ENCODE data around the gene PTPRD. TPM values are rescaled to one million over a fixed set of nuclear protein-coding genes. Genes with fewer than 3 reads are reported as not detected.

The PTPRD gene
- total RNA-seq, 1 donor from 2014 or later = 0.05 TPM

DNA sequence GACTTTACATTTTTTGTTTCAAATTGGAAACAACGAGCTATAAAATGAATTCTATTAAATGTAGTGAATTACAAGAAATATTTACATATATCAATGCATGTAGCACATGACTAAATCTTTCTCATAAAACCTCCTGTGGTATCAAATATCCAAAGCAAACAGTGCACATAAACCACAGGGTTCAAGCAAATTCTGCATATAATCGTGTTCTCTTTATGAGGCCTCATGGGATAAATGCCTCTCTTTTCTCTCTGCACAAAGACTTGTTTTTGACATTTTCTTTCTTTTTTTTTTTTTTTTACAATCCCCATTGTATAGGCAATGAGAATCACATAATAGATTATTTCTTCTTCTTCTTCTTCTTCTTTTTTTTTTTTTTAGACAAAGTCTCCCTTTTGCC, 1696.0 kb downstream of the PTPRD start:
- no peaks in the 10 kb centered on the region for H3K4me1 Mint-ChIP-seq (ENCODE audit: low read depth)
- no peak for DNase-seq (ENCODE audit: low spot score)
- H3K9me3 Mint-ChIP-seq = no peaks in the 10 kb centered on the region
- no peak overlapping the region for H3K4me3 Mint-ChIP-seq
- H3K36me3 Mint-ChIP-seq (ENCODE audit: low read depth) = no peaks in the 10 kb centered on the region
- H3K27ac Mint-ChIP-seq = no peak overlapping the region
- H3K27me3 Mint-ChIP-seq (ENCODE audit: insufficient read depth) = no peaks in the 10 kb centered on the region
- intact Hi-C loops (cut with micrococcal nuclease) = no loop called here

DNA sequence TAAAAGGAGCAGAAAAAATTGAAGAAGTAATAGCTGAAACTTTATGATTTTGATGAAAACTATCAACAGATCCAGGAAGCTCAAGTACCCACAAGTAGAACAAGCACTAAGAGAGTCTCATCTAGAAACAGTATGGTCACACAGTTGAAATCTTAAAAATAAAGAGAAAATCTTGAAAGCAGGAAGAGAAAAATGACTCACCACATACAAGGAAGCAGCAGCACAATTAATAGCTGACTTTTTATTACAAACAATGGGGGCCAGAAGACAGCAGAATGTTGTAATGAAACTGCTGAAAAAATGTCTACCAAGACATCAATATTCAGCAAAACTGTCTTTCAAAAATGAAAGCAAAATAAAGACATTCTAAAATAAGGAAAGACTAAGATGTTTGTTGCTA, 1704.9 kb downstream of the PTPRD start:
- intact Hi-C loops (cut with micrococcal nuclease) = no loop called here
- Mint-ChIP-seq H3K9me3 (no peaks in the 10 kb centered on the region), H3K4me3 (no peak overlapping the region), H3K36me3 (ENCODE audit: low read depth) (no peaks in the 10 kb centered on the region), H3K4me1 (ENCODE audit: low read depth) (no peaks in the 10 kb centered on the region), H3K27me3 (ENCODE audit: insufficient read depth) (no peaks in the 10 kb centered on the region), H3K27ac (no peak overlapping the region)
- DNase-seq (ENCODE audit: low spot score) = no peak

DNA sequence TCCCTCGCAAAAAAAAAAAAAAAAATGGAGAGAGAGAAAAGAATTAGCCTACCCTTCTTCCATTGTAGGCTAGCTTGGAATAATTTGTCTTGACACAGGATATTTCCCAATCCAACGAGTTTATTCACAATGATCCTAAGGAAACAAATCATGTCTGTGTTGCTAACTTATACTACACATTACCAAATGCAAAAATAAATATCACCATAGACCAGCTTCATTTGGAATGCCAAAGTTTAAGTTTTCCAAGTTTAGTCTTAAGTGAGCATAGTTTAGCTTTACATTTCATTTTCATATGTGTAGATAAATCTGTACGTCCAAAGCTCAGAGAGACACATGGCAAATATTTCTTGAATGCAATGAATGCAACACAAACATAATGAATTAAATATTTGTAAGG, 1707.1 kb downstream of the PTPRD start:
- H3K36me3 Mint-ChIP-seq (ENCODE audit: low read depth) = no peaks in the 10 kb centered on the region
- no peaks in the 10 kb centered on the region for H3K27me3 Mint-ChIP-seq (ENCODE audit: insufficient read depth)
- H3K4me1 Mint-ChIP-seq (ENCODE audit: low read depth) = no peaks in the 10 kb centered on the region
- H3K4me3 Mint-ChIP-seq = no peak overlapping the region
- DNase-seq (ENCODE audit: low spot score) = no peak
- intact Hi-C loops (cut with micrococcal nuclease) = no loop called here
- no peak overlapping the region for H3K27ac Mint-ChIP-seq
- no peaks in the 10 kb centered on the region for H3K9me3 Mint-ChIP-seq

DNA sequence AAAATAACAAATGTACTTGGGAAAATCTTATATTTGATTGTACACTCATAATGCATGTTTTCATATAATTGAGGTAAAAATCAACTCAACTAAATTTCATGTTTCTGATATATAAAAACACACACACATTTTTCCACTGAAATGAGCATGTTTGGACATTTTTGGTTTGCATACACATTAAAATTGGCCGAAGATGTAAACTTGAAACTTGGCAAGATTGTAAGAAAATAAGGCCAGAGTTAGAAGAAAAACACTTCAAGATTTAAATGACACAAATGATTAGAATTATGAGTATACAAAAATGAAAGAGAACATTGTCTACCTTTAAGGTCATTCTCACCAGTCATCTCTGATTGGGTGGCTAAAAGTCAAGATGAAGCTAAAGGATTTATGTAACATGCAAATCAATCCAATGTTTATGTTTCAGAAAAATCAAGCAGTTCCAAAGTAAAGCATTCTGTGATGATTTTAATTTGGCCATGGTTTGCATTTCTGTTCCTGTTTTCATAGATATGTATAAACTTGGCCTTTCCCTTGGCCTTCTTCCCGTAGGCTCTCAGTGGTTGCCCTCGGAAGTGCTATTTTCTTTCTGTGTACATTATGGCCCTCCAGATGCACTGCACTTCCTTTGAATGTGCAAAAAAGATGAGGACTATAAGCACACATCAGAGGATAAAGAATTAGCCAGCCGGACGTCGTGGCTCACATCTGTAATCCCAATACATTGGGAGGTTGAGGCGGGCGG, 1707.9 kb downstream of the PTPRD start:
- H3K4me1 Mint-ChIP-seq (ENCODE audit: low read depth) = no peaks in the 10 kb centered on the region
- intact Hi-C loops (cut with micrococcal nuclease) = no loop called here
- H3K27me3 Mint-ChIP-seq (ENCODE audit: insufficient read depth) = no peaks in the 10 kb centered on the region
- no peak overlapping the region for H3K4me3 Mint-ChIP-seq
- H3K9me3 Mint-ChIP-seq = no peaks in the 10 kb centered on the region
- no peaks in the 10 kb centered on the region for H3K36me3 Mint-ChIP-seq (ENCODE audit: low read depth)
- H3K27ac Mint-ChIP-seq = no peak overlapping the region
- no peak for DNase-seq (ENCODE audit: low spot score)

DNA sequence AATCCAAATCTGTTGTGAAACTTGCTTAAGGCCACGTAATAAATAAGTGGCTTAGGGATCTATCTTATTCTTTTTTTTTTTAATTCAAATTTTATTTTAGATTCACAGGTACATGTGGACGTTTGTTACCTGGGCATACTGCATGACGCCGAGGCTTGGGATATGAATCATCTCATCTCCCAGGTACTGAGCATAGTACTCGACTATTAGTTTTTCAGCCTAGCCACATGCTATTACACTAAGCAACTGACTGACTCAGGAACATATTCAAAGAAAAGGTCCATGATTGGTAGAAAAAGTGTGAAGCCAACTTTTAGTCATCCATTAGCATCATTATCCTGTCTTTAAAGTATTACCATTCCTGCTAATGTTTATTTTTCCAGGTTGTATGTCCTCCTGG, 1709.7 kb downstream of the PTPRD start:
- H3K4me3 Mint-ChIP-seq = no peak overlapping the region
- H3K27ac Mint-ChIP-seq = no peak overlapping the region
- DNase-seq (ENCODE audit: low spot score) = no peak
- H3K36me3 Mint-ChIP-seq (ENCODE audit: low read depth) = no peaks in the 10 kb centered on the region
- no peaks in the 10 kb centered on the region for H3K9me3 Mint-ChIP-seq
- H3K4me1 Mint-ChIP-seq (ENCODE audit: low read depth) = no peaks in the 10 kb centered on the region
- intact Hi-C loops (cut with micrococcal nuclease) = no loop called here
- H3K27me3 Mint-ChIP-seq (ENCODE audit: insufficient read depth) = no peaks in the 10 kb centered on the region

DNA sequence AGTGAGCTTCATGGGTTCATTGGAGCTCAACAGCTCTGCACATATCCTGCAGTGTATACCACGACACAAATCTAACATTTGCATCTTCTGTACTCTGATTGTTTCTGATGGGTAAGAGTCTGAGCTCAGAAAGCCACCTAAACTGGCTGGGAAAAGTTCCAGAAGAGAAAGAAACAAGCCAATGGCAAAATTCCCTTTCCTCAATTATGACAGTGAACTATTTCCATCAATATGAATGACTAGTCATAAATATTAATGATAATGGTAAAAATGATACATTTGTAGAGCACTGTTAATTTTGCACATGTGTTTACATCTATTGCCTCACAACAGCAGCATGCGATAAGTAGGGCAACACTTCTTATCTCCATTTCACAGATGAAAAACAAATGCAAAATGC, 1711.7 kb downstream of the PTPRD start:
- intact Hi-C loops (cut with micrococcal nuclease) = no loop called here
- no peaks in the 10 kb centered on the region for H3K36me3 Mint-ChIP-seq (ENCODE audit: low read depth)
- H3K27ac Mint-ChIP-seq = no peak overlapping the region
- no peaks in the 10 kb centered on the region for H3K9me3 Mint-ChIP-seq
- DNase-seq (ENCODE audit: low spot score) = no peak
- H3K4me1 Mint-ChIP-seq (ENCODE audit: low read depth) = no peaks in the 10 kb centered on the region
- no peak overlapping the region for H3K4me3 Mint-ChIP-seq
- H3K27me3 Mint-ChIP-seq (ENCODE audit: insufficient read depth) = no peaks in the 10 kb centered on the region

DNA sequence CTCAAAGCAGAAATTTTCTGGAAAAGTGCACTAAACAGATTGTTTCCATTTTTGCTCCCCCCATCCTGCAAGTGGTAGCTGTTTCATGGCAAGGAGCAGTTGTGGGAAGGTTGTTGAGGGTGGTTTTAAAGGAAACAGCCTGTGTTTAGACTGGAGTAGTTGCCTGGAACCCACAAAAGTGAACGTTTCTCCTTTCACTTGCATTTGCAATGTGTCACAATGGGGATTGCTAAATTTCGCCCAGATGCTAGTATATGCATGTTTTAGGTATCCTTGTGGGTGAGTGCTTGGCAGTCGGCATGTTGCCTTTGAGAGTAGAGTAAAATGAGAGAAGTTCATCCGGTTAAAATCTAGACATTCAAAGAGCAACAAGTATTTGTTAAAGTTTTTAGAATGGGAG, 1713.3 kb downstream of the PTPRD start:
- no peak overlapping the region for H3K27ac Mint-ChIP-seq
- H3K36me3 Mint-ChIP-seq (ENCODE audit: low read depth) = no peaks in the 10 kb centered on the region
- DNase-seq (ENCODE audit: low spot score) = no peak
- intact Hi-C loops (cut with micrococcal nuclease) = loop anchor here (5.0 to 10.0 kb wide), 2 partner anchors 485 to 1327 kb away; no protein-coding TSS in a partner anchor
- H3K4me1 Mint-ChIP-seq (ENCODE audit: low read depth) = no peaks in the 10 kb centered on the region
- H3K27me3 Mint-ChIP-seq (ENCODE audit: insufficient read depth) = no peaks in the 10 kb centered on the region
- H3K9me3 Mint-ChIP-seq = no peaks in the 10 kb centered on the region
- H3K4me3 Mint-ChIP-seq = no peak overlapping the region

DNA sequence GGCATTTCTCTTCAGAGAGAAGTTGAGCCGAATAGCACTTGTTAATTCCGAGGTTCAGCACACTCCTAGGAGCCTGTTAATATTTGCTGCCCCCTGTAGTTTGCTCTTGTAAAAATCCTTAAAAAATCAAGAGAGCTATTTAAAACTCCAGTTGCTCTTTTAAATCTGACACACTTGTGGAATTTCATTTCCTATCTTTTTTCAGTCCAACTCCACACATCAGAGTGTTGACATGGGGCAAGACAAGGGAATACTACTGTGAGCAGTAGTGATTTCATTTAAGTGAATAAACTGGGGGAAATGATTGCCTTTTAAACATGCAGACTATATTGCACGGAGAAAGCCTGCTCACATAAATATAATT, 1717.0 kb downstream of the PTPRD start:
- Mint-ChIP-seq H3K27ac (no peak overlapping the region), H3K9me3 (no peaks in the 10 kb centered on the region), H3K36me3 (ENCODE audit: low read depth) (no peaks in the 10 kb centered on the region), H3K4me3 (no peak overlapping the region), H3K27me3 (ENCODE audit: insufficient read depth) (no peaks in the 10 kb centered on the region), H3K4me1 (ENCODE audit: low read depth) (no peaks in the 10 kb centered on the region)
- intact Hi-C loops (cut with micrococcal nuclease) = loop anchor here (5.0 to 10.0 kb wide), 2 partner anchors 481 to 1324 kb away; no protein-coding TSS in a partner anchor
- DNase-seq (ENCODE audit: low spot score) = no peak

DNA sequence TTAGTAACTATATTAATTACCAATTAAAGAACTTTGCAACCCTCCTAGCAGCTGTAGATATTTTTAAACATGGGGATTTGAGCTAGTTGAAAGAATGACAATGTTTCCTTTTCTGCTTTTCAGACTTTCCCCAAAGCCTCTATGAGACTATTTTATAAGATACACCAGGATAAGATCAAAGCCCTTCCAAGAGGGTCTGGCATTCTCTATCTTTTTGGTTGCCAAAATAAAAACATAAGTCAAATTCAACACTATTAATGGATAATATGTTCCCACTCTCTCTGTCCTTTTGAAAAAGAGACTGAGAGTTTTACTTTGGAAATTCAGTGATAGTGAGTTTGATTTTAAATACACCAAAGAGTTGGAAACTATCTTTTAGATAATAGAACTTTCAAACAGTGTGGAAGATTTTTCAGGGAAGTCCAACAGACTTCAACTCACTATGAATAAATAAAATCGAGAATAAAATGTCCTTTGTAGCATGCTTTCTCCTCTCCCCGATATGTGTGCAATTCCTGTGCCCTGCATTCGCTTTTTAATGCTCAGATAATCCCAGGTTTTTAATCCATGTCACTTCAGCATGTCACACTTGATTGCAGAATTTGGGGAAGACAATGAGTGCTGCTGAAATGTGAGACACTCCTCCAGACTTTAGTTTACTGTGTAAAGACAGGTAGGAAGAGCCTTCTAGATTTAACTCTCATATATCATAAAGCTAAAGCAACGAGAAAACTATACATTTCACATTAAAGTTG, 1717.5 kb downstream of the PTPRD start:
- intact Hi-C loops (cut with micrococcal nuclease) = loop anchor here (5.0 to 10.0 kb wide), 2 partner anchors 480 to 1323 kb away; no protein-coding TSS in a partner anchor
- DNase-seq (ENCODE audit: low spot score) = no peak
- H3K4me3 Mint-ChIP-seq = no peak overlapping the region
- no peaks in the 10 kb centered on the region for H3K27me3 Mint-ChIP-seq (ENCODE audit: insufficient read depth)
- H3K36me3 Mint-ChIP-seq (ENCODE audit: low read depth) = no peaks in the 10 kb centered on the region
- H3K4me1 Mint-ChIP-seq (ENCODE audit: low read depth) = no peaks in the 10 kb centered on the region
- no peaks in the 10 kb centered on the region for H3K9me3 Mint-ChIP-seq
- H3K27ac Mint-ChIP-seq = no peak overlapping the region

DNA sequence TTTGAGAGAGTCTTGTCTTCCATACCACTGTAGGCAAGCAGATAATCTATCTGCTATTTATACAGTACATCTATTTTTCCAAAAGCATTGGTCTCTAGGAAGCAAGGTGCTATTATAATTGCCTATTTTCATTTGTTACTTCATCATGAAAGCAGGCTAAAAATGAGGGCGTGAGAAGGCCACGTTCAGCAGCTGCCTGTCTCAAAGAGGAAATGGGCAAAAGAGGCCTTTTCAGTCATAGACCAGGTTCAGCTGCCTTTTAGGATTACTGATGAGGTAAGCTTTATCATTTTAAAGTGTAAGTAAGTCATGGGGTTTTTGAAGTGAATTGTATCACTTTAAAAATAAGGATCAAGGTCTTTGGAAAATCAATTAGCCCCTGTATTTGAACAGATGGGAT, 1722.1 kb downstream of the PTPRD start:
- Mint-ChIP-seq H3K27ac (no peak overlapping the region), H3K4me3 (no peak overlapping the region), H3K27me3 (ENCODE audit: insufficient read depth) (no peaks in the 10 kb centered on the region), H3K9me3 (no peaks in the 10 kb centered on the region), H3K4me1 (ENCODE audit: low read depth) (no peaks in the 10 kb centered on the region), H3K36me3 (ENCODE audit: low read depth) (no peaks in the 10 kb centered on the region)
- DNase-seq (ENCODE audit: low spot score) = no peak
- intact Hi-C loops (cut with micrococcal nuclease) = loop anchor here (10.0 kb wide), 1 partner anchor 476 kb away; no protein-coding TSS in a partner anchor

DNA sequence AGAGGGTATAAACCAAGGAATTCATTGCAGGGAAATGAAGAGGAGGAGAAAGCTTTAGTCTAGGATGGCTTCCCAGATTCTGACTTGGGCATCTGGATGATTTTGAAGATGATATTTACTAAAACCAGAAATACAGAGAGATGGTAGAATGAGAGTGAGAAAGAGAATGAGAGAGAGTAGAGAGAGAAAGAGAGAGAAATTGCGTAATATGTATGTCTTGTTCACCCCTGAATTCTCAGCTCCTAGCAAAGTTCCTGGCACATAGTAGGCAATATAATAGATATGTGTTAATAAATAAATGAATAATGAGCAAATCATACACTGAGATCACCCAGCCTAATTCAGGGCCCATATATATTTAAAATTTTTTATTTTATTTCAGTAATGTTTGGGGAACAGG, 1723.7 kb downstream of the PTPRD start:
- DNase-seq (ENCODE audit: low spot score) = no peak
- Mint-ChIP-seq H3K27me3 (ENCODE audit: insufficient read depth) (no peaks in the 10 kb centered on the region), H3K4me3 (no peak overlapping the region), H3K4me1 (ENCODE audit: low read depth) (no peaks in the 10 kb centered on the region), H3K36me3 (ENCODE audit: low read depth) (no peaks in the 10 kb centered on the region), H3K27ac (no peak overlapping the region), H3K9me3 (no peaks in the 10 kb centered on the region)
- intact Hi-C loops (cut with micrococcal nuclease) = no loop called here

DNA sequence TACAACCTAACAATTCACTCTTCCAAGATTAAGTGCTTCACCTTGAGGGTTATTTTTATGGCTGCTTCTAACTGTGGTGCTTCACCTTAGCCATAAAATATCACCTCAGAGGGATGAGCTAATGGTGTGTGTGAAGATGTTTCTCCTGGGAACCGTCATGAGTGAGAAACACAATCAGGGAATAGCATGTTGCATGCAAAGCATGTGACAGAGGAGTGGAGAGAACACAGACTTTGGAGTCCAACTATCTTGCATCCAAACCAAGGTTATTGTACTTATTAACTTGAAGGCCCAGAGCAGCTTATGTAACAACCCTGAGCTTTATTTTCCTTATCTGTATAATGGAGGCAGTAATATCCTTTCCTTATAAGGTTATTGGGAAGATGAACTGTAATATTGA, 1724.2 kb downstream of the PTPRD start:
- Mint-ChIP-seq H3K36me3 (ENCODE audit: low read depth) (no peaks in the 10 kb centered on the region), H3K27me3 (ENCODE audit: insufficient read depth) (no peaks in the 10 kb centered on the region), H3K4me1 (ENCODE audit: low read depth) (no peaks in the 10 kb centered on the region), H3K9me3 (no peaks in the 10 kb centered on the region), H3K27ac (no peak overlapping the region), H3K4me3 (no peak overlapping the region)
- DNase-seq (ENCODE audit: low spot score) = no peak
- intact Hi-C loops (cut with micrococcal nuclease) = no loop called here

DNA sequence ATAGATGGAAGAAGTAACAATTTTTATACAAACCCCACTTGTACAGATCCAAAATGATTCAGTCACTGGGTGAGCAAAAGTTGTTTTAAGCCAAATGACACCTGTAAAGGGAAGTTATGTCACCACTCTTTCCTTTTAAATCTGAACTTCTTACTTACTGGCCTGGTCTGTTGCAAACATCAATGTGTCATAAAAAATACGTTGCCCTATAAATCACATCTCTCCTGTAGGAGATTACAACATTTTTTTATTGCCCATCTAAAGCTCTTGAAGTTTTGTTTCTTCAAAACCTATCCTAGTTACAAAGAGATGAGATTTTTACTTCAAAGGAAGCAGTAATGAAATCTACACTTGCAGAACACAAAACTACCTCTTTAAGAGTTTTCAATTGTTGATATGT, 1725.4 kb downstream of the PTPRD start:
- Mint-ChIP-seq H3K4me3 (no peak overlapping the region), H3K27ac (no peak overlapping the region), H3K9me3 (no peaks in the 10 kb centered on the region), H3K4me1 (ENCODE audit: low read depth) (no peaks in the 10 kb centered on the region), H3K36me3 (ENCODE audit: low read depth) (no peaks in the 10 kb centered on the region), H3K27me3 (ENCODE audit: insufficient read depth) (no peaks in the 10 kb centered on the region)
- no peak for DNase-seq (ENCODE audit: low spot score)
- intact Hi-C loops (cut with micrococcal nuclease) = no loop called here
